CD4-positive, alpha-beta T cell treated with Interleukin-4 for 1 hour (primary cell): ENCODE data around the gene OSBPL3.

Experiments
- DNase-seq, 2 donors: peaks; one replicate each; pipeline ENCODE4 v3.0.0-alpha.2; 2020 to 2022

The OSBPL3 gene

GRCh38 chr7:24854866-24855265, 125.1 kb downstream of the OSBPL3 start:
- DNase-seq = no peak

DNA sequence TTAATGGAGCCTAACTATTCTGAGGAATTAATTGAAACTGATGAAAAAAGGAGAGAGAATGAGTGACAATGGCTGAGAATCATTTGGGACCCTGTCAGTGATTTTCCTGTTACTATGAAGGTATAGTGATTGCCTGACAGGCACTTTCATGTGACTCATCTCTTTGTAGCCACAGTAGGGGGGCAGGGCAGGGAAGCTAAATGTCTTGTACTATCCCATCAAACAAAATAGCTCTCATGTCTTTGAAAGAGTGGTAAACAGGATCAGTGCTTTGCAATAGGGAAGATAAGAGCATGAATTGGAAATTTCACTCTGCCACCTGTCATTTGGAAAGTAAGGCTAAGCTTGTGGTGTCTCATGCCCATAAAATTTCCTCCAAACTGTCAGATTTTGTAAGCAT, 128.2 kb downstream of the OSBPL3 start:
- DNase-seq = no peak

DNA sequence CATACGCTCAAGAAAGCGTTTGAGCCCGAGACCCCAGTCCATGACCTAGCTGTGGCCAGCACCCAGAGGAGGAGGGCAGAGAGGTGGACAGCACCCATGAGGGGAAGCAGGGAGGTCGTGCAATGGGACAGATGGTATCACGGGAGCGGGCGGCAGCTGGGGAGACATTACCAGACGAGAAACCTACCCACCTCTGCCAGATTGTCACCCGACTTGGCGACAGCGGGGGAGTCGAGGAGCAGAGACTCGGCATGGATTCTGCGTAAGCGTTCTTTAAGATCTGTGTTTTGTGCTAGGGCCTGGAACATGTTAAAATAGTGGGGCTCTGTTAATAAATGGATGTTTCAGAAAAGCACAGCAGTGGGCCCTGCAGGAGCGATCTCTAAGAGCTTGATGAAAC, 131.1 kb downstream of the OSBPL3 start:
- no peak for DNase-seq

- DNase-seq = no peak
Measured at GRCh38 chr7:24847754-24848153, 132.2 kb downstream of the OSBPL3 start.

- no peak for DNase-seq
Measured at GRCh38 chr7:24843821-24844434, 136.1 kb downstream of the OSBPL3 start.

GRCh38 chr7:24842449-24843241, 137.3 kb downstream of the OSBPL3 start:
- no peak for DNase-seq

DNA sequence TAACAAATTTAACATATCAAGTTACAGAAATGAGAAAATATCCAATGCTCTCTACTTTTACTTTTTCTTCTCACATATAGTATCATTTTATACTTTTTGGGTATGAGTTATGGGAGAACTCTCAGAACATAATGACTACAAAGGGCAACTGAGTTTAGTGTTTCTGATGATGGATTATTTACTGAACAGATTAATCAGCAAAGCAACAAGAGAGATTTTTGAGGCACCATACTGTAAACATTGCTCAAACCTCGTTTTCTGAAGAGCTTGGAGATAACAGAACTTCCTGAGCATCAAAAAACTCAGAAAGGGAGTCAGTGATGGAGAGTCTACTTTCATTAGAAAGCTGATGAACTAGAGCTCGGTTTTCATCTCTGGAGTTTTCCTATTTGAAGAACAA, 137.9 kb downstream of the OSBPL3 start:
- no peak for DNase-seq

DNA sequence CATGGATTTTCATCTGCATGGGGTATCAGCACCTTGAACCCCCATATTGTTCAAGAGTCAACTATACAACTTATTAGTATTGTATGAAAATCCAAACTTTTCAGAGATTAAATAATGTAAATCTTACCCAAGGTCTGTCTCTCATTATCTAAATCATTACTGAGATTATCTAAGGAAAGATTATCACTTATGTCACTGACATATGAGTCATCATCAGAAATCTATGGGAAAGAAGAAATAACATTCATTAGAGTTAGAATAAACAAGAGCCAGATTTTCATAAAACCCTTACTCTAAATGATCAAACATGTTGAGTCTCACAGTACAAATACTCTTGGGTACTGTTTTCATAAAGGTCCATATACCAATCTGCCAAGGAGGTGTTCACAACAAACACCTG, 139.4 kb downstream of the OSBPL3 start:
- DNase-seq = no peak

DNA sequence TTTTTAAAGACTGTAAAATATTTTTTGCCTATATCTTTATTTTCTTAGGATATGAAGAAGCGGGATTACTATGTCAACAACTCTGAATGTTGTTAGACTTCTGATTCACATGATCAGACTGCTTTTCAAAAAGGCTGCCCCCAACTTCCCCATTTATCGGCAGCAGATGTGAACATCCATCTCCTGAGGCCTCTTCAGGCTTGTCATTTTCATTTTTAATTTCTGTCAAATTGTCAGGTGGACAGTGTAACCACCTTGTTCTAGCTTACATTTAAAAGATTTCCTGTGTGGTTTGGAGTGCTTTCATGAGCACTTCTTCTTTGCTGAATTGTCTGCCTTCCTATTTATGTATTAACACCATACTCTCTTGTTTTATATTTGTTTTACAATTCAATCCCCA, 143.9 kb downstream of the OSBPL3 start:
- DNase-seq = peak; percentile 39 to 41

- no peak for DNase-seq
Measured at GRCh38 chr7:24835643-24836042, 144.3 kb downstream of the OSBPL3 start.

DNA sequence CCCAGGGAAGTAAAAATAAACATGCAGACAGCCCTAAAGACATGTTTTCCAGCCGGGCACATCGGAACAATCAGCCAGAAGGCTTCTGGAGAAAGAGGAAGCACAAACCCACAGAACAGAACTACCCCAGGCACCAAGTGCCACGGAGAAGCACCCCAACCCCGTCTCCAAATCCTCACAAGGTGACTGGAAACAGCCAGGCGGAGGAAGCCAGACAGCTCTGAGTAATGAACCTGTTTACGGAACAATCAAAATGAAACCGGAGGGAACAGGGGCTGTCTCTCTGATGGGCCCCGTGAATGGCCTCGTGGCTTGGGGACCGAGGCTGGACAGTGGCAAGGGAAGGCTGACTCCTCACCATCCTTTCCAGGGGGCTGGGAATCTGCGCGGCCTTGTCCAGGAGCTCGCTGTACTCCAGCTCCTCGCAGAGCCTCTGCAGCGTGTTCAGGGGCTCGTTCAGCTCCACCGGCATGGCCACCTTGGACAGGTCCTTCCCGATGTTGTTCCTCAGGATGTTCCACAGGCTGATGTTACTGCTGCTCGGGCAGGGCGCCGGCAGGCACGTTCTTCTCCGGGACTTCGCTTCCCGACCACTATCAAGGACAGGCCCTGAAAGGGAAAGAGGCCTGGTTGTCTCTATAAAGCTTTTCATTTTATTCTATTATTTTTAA, 145.7 kb downstream of the OSBPL3 start:
- peak; percentile 14 to 62 for DNase-seq

DNA sequence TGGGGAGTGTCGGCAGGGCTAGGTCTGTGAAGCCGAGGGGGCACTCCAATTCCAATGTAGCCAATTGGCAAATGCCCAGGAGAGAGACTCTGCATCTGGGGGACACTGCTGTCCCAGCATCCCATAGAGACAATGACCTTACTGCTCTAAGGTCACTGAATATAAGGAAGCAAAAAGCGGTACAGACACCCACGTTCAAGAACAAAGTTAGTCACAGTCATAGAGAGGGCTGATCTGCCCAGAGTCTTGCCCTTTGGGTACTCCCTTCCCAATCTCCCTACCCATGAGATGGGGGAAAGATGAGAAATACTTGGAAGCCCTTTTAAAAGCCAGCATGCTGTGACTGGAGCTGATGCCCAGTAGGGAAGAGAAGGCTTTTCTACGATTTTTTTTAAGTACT, 146.4 kb downstream of the OSBPL3 start:
- DNase-seq = no peak

DNA sequence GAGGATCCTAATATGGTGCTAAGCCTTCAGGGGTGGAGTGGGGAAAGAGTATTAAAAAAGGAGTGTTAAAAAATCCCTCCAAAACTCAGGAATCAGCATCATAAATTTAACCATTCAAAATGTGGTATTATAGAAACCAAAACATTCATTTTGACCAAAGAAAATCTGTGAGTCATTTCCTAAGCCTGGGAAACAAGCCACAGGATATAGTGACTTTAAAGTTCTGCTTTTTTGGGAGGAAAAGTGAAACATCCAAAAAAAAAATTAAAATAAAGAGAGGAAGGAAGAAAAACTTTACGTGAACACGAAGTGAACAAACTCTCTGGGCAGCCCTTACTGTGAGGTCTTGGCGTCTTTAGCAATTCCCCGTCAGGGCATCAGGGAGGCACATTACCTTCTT, 148.7 kb downstream of the OSBPL3 start:
- DNase-seq = no peak

- no peak for DNase-seq
Measured at GRCh38 chr7:24830440-24831050, 149.4 kb downstream of the OSBPL3 start.

- DNase-seq = no peak
Measured at GRCh38 chr7:24829787-24830186, 150.2 kb downstream of the OSBPL3 start.

- DNase-seq = no peak
Measured at GRCh38 chr7:24828891-24829661, 150.9 kb downstream of the OSBPL3 start.

DNA sequence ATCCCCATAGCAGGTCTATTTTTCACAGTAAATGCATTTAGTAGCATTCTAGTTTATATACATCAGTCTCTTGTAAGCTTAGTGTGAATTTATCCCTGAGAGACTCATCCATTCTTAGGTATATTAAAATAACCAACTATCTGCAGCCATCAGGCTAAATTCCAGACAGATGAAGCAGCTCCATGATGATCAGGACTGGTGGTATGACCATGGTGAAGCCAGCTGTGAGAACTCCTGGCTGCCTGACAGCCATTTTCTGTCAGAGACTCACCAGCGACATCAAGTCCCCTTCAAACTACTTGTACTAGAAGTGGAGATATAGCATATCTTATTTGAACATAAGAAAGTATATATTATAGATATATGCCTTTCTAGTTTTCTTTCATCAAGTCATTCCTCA, 152.4 kb downstream of the OSBPL3 start:
- no peak for DNase-seq

GRCh38 chr7:24827027-24827426, 153.0 kb downstream of the OSBPL3 start:
- no peak for DNase-seq

DNA sequence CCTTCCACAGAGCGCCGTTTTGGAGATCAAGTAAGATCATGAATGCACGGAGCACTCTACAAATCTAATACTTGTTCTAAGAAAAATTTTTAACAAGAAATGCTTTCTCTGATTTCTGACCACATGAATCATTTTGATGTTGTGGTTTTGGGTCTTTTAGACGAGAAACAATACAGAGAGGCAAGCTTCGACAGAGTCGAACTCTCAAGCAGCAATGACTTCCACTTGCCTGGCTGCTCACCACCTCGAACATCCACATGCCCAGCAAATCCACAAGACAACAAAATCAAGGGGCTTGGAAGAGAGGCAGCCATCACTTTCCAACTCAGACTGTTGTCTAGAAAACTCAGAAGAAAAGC, 153.3 kb downstream of the OSBPL3 start:
- peak in 1 of 2 donors; percentile 55 for DNase-seq

- peak in 1 of 2 donors; percentile 16 for DNase-seq
Measured at GRCh38 chr7:24825931-24826661, 153.9 kb downstream of the OSBPL3 start.

DNA sequence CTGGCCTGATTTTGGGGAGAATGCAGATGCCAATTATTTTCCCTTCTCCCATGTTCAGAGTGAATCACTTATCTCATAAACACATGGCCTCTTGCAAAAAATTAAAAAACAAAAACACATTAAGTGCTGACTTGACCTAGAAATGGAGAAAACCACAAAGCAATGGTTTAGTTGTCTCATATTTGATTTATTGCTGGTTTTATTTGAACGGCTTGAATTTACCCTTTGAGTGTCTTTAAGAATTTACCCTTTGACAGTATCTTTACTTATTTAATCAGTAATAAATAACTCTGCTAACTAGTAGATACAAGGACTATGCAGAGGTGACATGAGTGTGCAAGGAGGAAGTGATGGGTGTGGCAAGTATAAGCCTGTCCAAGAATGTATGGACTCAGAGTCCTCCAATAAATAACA, 154.6 kb downstream of the OSBPL3 start:
- no peak for DNase-seq

- DNase-seq = no peak
Measured at GRCh38 chr7:24824896-24825295, 155.1 kb downstream of the OSBPL3 start.
